ENCODE measurements around the gene ABI3BP. TPM values are rescaled to one million over a fixed set of nuclear protein-coding genes. Genes with fewer than 3 reads are reported as not detected.

ABI3BP gene
- total RNA-seq, 1 experiment from 2014 or later, result 0.10 TPM

DNA sequence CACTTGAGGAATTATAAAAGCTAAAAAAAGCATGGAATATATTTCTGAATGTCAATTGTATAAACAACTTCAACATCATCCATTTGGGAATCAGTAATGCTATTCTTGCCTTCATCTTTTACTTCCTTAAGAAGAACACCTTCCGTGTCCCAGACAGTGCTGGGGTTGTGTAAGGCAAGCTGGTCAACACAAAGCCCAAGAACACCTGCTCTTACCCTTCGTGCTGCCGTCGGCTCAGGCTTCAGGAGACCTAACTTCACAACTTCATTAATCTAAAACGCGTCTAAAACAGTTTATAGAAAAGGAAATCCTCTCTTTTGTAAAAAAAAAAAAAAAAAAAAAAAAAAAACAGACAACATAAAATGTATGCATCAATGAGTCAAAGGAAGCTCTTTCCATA lies 81.3 kb downstream of the ABI3BP start:
- no peak for DNase-seq (ENCODE audit: low read depth)
- in situ Hi-C loops (cut with HindIII; ENCODE audit: low pct_unique_long_range_greater_than_20kb, low sequenced_read_pairs), result no loop called here

DNA sequence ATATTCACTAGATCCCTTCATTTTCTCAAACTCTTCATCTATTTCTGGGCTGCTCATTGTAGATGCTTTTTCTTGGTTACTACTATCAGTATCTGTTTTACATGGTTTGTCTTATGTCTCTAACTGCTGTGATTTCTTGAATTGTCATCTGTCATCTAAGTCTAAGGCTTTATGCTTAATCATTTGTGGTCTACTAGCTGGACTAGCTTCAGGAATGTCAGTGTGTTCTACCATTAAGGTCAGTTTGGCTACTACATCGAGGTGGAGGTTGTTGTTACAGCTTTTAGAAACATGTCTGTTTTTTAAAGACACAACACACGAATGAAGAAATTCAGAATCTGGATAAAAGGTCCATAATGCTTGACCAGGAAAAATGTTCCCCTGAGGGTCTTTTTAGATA lies 82.2 kb downstream of the ABI3BP start:
- no peak for DNase-seq (ENCODE audit: low read depth)
- in situ Hi-C loops (cut with HindIII; ENCODE audit: low pct_unique_long_range_greater_than_20kb, low sequenced_read_pairs), result no loop called here

DNA sequence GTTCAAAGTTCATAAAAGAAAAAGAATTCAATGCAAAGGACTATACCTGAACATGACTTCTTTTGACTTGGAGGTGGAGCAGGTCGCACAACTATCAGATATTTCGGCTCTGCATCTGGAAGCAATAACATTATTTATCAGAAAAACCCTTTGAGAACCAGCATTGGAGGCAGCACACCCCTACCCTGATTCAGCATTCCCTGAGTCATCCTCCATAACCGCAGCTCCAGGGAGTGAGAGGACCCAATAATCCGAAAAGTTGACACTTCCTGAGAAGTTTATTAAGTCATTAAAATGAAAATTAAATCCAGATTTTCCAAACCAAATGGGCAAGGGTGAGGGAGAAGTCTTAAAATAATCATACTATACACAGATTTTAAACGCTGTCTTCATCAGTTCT lies 90.6 kb downstream of the ABI3BP start:
- in situ Hi-C loops (cut with HindIII; ENCODE audit: low pct_unique_long_range_greater_than_20kb, low sequenced_read_pairs), result no loop called here
- no peak for DNase-seq (ENCODE audit: low read depth)

GRCh38 chr3:100900671-100901335 lies 92.4 kb downstream of the ABI3BP start:
- no peak for DNase-seq (ENCODE audit: low read depth)
- in situ Hi-C loops (cut with HindIII; ENCODE audit: low pct_unique_long_range_greater_than_20kb, low sequenced_read_pairs), result no loop called here

DNA sequence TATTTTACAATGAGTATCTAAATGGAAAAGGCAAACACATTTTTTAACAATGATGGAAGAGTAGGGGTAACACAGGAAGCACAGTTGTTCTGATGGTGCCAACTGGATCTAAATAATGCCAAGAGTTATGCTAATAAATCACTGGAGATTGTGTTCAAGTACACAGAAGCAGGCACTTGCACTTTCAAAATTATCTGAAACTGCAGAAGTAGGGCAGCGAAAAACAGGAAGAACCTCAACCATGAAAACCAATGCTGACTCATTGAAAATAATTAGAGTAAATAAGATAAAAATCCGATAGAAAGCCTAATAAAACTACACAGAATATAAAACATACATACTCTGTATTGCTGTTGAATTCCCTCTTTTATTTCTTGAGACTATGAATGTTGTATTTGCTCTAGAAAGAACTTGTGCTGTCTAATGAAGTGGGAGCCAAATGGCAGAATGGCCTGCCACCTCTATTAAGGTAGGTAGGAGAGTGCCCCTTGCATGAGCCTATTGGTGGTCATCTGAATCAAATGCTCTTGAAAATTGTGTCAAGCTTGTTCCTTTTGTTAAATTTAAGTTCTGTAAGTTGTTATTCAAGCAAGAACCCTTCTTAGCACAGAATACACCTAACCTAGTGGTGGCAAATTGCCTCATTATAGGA lies 93.7 kb downstream of the ABI3BP start:
- in situ Hi-C loops (cut with HindIII; ENCODE audit: low pct_unique_long_range_greater_than_20kb, low sequenced_read_pairs), result no loop called here

DNA sequence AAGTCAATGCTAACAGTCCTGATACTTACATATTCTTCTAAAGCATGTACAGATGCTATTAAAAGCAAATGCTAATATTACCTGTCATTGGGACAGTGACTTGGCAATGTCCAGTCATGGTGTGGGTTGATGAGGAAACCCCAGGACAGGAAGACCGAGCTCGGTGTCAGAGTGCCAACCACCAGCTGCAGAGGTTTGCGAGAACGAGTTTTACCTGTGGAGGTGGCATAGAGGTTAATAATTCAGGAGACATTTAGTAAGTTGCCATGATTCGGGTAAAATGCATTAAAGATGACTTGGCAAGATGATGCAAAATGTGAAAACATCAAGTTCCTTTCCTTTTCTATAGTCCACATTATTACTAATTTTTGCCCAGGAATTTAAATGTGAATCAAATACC lies 94.5 kb downstream of the ABI3BP start:
- no peak for DNase-seq (ENCODE audit: low read depth)
- in situ Hi-C loops (cut with HindIII; ENCODE audit: low pct_unique_long_range_greater_than_20kb, low sequenced_read_pairs), result no loop called here

More for the DNA sequence above, 93.7 kb downstream of the ABI3BP start:
- DNase-seq (ENCODE audit: low read depth), result no peak

DNA sequence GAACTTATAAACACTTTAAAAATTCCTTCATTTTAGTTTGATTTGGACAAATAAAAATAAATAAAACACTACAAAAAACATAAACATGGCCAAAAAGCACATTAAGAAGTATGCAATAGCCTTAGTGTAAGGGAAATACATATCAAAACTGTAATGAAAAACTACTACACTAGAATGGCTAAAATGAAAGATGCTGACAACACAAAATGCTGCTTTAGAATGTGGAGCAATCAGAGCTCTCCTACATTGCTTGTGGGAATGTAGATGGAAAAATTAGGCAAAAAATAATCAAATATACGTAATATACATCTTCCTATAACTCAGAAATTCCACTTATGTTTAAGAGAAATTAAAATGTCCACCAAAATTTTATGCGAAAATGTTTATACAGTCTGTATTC lies 96.2 kb downstream of the ABI3BP start:
- in situ Hi-C loops (cut with HindIII; ENCODE audit: low pct_unique_long_range_greater_than_20kb, low sequenced_read_pairs), result no loop called here
- no peak for DNase-seq (ENCODE audit: low read depth)

DNA sequence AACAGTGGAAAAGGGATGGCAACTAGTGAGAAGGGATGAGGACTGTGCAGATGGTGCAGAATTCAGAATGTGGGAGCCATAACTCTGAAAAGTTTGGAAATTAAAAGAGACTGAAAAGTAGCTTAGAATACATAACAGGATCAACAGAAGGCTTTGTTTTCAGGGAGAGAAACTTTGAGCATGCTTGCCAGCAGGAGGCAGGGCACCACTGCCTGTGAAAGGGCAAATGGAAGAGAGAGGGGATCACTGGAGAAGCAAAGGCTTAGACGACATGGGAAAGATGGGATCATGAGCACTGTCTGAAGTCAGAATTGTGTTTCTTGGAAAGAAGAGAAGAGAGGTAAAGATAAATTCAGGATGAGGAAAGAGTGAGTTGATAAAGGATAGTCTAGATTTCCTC lies 99.6 kb downstream of the ABI3BP start:
- no peak for DNase-seq (ENCODE audit: low read depth)
- in situ Hi-C loops (cut with HindIII; ENCODE audit: low pct_unique_long_range_greater_than_20kb, low sequenced_read_pairs), result no loop called here

DNA sequence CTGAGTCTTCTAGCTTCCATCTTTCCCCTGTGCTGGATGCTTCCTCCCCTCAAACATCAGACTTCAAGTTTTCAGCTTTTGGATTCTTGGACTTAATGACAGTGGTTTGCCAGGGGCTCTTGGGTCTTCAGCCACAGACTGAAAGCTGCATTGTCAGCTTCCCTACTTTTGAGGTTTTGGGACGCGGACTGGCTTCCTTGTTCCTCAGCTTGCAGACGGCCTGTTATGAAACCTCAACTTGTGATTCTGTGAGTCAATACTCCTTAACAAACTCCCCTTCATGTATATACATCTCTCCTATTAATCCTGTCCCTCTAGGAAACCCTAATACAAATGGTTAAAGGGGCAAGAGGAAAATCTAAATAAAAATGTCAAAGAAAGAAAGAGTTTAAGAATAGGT lies 100.1 kb downstream of the ABI3BP start:
- no peak for DNase-seq (ENCODE audit: low read depth)
- in situ Hi-C loops (cut with HindIII; ENCODE audit: low pct_unique_long_range_greater_than_20kb, low sequenced_read_pairs), result no loop called here

GRCh38 chr3:100891827-100892226 lies 101.4 kb downstream of the ABI3BP start:
- in situ Hi-C loops (cut with HindIII; ENCODE audit: low pct_unique_long_range_greater_than_20kb, low sequenced_read_pairs), result no loop called here
- DNase-seq (ENCODE audit: low read depth), result no peak

DNA sequence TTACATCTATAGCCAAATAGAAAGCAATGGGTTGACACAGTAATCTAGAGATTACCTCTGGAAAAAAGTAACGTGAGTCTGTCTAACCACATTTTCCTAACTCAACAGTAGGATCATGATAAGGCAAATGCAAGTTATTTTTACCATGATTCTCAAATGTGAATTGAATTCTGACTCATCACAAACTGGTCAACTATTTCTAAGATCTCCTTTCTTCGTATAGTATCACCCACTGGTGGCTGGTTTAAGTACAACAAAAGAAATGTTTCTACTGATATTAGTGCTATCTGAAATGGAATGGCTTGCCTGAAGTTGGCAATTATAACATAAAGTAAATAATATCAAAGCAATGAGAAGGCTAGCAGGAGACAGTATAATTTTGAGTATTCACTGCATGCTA lies 102.2 kb downstream of the ABI3BP start:
- DNase-seq (ENCODE audit: low read depth), result no peak
- in situ Hi-C loops (cut with HindIII; ENCODE audit: low pct_unique_long_range_greater_than_20kb, low sequenced_read_pairs), result no loop called here

- no peak for DNase-seq (ENCODE audit: low read depth)
- in situ Hi-C loops (cut with HindIII; ENCODE audit: low pct_unique_long_range_greater_than_20kb, low sequenced_read_pairs), result no loop called here
Observed at GRCh38 chr3:100888881-100889280, 104.3 kb downstream of the ABI3BP start.

DNA sequence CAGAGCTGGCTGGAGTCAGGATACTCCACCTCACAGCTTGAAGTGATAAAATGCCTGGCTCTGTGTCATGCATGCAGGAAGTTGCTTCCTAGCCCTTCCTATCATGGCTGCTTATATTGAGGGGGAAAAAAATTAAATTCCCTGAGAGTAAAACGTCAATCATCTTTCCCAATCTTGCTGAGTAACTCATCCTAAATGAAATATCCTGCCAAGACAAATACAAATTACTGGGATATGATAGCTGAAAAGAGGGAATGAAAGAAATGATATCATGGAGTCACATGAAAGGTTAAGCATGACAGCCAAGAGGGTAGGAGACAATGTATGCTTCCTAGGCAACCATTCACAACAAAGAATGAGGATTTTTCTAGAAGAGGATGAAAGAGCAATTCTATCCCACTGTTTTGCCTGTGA lies 110.6 kb downstream of the ABI3BP start:
- in situ Hi-C loops (cut with HindIII; ENCODE audit: low pct_unique_long_range_greater_than_20kb, low sequenced_read_pairs), result no loop called here
- no peak for DNase-seq (ENCODE audit: low read depth)

DNA sequence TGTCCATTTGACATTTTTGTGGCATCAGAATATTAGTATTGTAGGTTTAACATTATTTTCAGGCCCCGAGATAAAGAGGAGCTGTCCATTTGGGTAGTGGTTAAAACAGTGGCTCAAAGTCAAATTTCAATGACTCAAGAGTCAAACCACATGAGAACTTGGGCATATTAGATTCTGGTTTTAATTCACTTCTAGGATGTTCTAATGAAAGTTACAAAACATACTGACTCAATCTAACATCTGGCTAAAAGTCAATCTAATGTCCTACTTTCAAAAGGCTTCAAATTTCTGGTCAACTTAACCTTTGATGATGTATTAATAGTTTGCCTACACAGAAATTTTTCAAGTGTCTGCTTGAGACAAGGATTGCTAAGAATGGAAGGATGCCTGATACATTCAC lies 112.4 kb downstream of the ABI3BP start:
- in situ Hi-C loops (cut with HindIII; ENCODE audit: low pct_unique_long_range_greater_than_20kb, low sequenced_read_pairs), result no loop called here
- no peak for DNase-seq (ENCODE audit: low read depth)

DNA sequence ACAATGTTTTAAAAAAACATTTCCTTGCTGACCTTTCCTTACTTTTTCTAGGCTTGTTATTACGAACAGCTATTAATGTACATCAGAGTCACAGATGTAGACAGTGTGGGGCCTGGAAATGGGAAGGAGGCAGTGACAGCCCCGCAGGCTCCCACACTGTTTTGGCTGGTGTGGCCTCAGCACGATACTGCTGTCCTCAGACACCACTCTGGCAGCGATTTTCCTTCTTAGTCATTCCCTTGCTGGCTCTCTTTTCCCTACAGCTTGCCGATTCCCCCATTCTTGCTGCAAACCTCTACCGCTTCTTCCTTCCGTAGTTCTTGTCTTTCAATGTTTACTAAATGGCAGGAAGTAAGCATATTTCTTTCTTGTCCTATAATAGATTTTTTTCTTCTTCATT lies 113.1 kb downstream of the ABI3BP start:
- DNase-seq (ENCODE audit: low read depth), result no peak
- in situ Hi-C loops (cut with HindIII; ENCODE audit: low pct_unique_long_range_greater_than_20kb, low sequenced_read_pairs), result no loop called here

- in situ Hi-C loops (cut with HindIII; ENCODE audit: low pct_unique_long_range_greater_than_20kb, low sequenced_read_pairs), result no loop called here
- DNase-seq (ENCODE audit: low read depth), result no peak
Observed at GRCh38 chr3:100879195-100879810, 113.9 kb downstream of the ABI3BP start.

DNA sequence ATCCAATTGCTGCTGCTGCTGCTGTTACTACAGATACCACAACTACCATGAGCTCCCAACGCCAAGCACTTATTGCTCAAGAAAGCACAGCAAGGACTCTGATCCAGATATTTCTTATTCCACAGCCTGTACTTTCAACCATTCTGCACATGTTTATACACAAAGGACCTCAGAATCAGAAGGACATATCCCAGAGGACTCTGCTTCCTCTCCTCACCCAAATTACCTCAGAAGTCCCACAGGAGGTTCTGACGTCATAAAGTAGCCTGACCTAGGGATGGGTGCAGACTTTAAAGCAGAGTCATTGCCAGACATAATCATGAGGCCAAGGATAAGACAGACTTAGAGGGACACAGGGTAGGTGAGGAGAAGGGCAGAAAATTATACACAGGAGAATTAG lies 115.9 kb downstream of the ABI3BP start:
- DNase-seq (ENCODE audit: low read depth), result no peak
- in situ Hi-C loops (cut with HindIII; ENCODE audit: low pct_unique_long_range_greater_than_20kb, low sequenced_read_pairs), result no loop called here

DNA sequence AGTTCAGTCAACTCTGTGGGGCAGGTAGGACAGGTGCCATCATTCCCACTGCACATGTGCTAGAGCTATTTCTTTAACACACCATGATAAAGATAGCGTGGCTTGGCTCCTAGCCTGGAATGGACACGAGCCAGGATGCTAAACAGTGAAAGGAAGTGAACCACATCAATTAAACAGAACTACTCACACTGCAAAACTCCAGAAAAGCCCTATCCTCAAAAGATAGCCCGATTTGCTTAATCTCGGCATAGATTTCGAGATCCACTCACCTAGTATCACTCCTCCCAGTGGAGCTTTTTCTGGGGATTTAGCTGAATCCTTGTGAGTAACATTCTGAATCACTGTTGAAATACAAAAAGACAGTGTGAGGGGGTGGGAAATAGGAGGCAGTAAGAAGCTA lies 118.0 kb downstream of the ABI3BP start:
- peak; percentile 25 for DNase-seq (ENCODE audit: low read depth)
- in situ Hi-C loops (cut with HindIII; ENCODE audit: low pct_unique_long_range_greater_than_20kb, low sequenced_read_pairs), result no loop called here

DNA sequence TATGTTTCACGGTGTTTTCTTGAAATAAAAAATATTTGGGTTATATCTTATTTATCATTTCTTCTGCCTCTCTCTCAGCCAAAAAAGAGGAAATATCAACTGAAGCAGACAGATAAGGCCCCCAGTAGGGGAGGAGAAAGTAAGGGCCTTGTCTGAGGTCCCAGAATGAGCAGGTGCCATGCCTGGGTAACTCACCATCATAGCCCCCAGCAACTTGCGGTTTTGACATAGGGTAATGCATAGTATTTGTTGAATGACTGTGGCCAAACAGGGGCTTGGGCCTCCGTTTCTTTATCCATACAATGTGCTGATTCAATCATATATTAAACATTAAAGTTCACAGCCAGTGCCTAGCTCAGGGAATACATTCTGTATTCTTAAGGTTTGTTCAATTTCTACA lies 119.6 kb downstream of the ABI3BP start:
- no peak for DNase-seq (ENCODE audit: low read depth)
- in situ Hi-C loops (cut with HindIII; ENCODE audit: low pct_unique_long_range_greater_than_20kb, low sequenced_read_pairs), result no loop called here

GRCh38 chr3:100871306-100871705 lies 121.9 kb downstream of the ABI3BP start:
- in situ Hi-C loops (cut with HindIII; ENCODE audit: low pct_unique_long_range_greater_than_20kb, low sequenced_read_pairs), result no loop called here
- no peak for DNase-seq (ENCODE audit: low read depth)
